HepG2 (cell line): ENCODE results near the gene GPD1. TPM values are rescaled to one million over a fixed set of nuclear protein-coding genes. Genes with fewer than 3 reads are reported as not detected.

Experiments
- JDP2 ChIP-seq: sonication (generic); formaldehyde crosslinking; IDR thresholded peaks from 2 replicates; pipeline ENCODE4 v1.8.1; 2022; ENCODE audit warnings: missing genetic modification reagents, borderline replicate concordance
- MBD4 ChIP-seq: IDR thresholded peaks from 2 replicates; pipeline ENCODE4 v1.6.1; 2012; ENCODE audit warnings: low read length, inconsistent platforms, borderline replicate concordance
- MIER3 ChIP-seq: IDR thresholded peaks from 2 replicates; pipeline ENCODE4 v1.6.1; 2016; ENCODE audit warnings: missing compliant biosample characterization, borderline replicate concordance
- MXD4 ChIP-seq: IDR thresholded peaks from 2 replicates; pipeline ENCODE4 v1.6.1; 2016; ENCODE audit warnings: mild to moderate bottlenecking, missing biosample characterization, missing genetic modification reagents
- POLR2A ChIP-seq, 2 experiments: IDR thresholded peaks; 2 replicates each; pipeline ENCODE4 v1.6.1; 2011; ENCODE audit warnings: low read depth in 2 of 2, low read length in 2 of 2, mild to moderate bottlenecking in 1 of 2, moderate library complexity in 1 of 2; ENCODE audit not compliant: insufficient read depth in 1 of 2
- SIX4 ChIP-seq: sonication (generic); formaldehyde crosslinking; IDR thresholded peaks from 2 replicates; pipeline ENCODE4 v1.4.0; 2020; ENCODE audit warnings: missing genetic modification reagents
- SNAPC2 ChIP-seq: sonication (generic); formaldehyde crosslinking; IDR thresholded peaks from 2 replicates; pipeline ENCODE4 v1.8.1; 2022; ENCODE audit warnings: mild to moderate bottlenecking, missing genetic modification reagents
- SRSF9 ChIP-seq: fragments of 200-400 bp; formaldehyde crosslinking; IDR thresholded peaks from 2 replicates; pipeline ENCODE4 v1.6.1; 2018; ENCODE audit warnings: borderline replicate concordance, mild to moderate bottlenecking, low read depth, low read length; ENCODE audit not compliant: insufficient read depth, poor library complexity, severe bottlenecking
- TAF1 ChIP-seq: sonication (generic); formaldehyde crosslinking; IDR thresholded peaks from 2 replicates; pipeline ENCODE4 v1.4.0; 2020; ENCODE audit warnings: missing genetic modification reagents
- TCF7L2 ChIP-seq: IDR thresholded peaks from 2 replicates; pipeline ENCODE4 v1.6.1; 2011; ENCODE audit warnings: mild to moderate bottlenecking, low read depth, low read length, moderate library complexity
- TOE1 ChIP-seq: sonication (generic); formaldehyde crosslinking; IDR thresholded peaks from 2 replicates; pipeline ENCODE4 v1.4.0; 2020; ENCODE audit warnings: mild to moderate bottlenecking, missing genetic modification reagents
- ZFX ChIP-seq: sonication (generic); formaldehyde crosslinking; IDR thresholded peaks from 2 replicates; pipeline ENCODE4 v1.4.0; 2020; ENCODE audit warnings: mild to moderate bottlenecking, low read depth, missing genetic modification reagents, moderate library complexity
- ZNF432 ChIP-seq: sonication (generic); formaldehyde crosslinking; IDR thresholded peaks from 2 replicates; pipeline ENCODE4 v1.5.0; 2020; ENCODE audit warnings: missing genetic modification reagents, mild to moderate bottlenecking, borderline replicate concordance
- ZNF768 ChIP-seq: sonication (generic); formaldehyde crosslinking; IDR thresholded peaks from 2 replicates; pipeline ENCODE4 v1.4.0; 2020; ENCODE audit warnings: missing genetic modification reagents
- ZSCAN9 ChIP-seq: IDR thresholded peaks from 2 replicates; pipeline ENCODE4 v1.6.1; 2016; ENCODE audit warnings: borderline replicate concordance
- polyA plus RNA-seq, 8 experiments: library from polyadenylated mRNA; depleted of rRNA in 3 of 8; stranded (reverse) in 7 of 8; unstranded in 1 of 8; fragments of >200 nt; fragmentation: Illumina TruSeq in 4 of 8; extraction: Trizol in 4 of 8; gene quantifications; 2 replicates each; pipeline versions ENCODE4 v1.2.1 to v1.2.3, GENCODE V29; 2011 to 2016; ENCODE audit warnings: low read depth in 4 of 8, missing spikeins in 1 of 8, mixed read lengths in 1 of 8; ENCODE audit not compliant: insufficient read depth in 1 of 8
- total RNA-seq, 5 experiments: library from RNA; depleted of rRNA; stranded (reverse); fragments of >200 nt; fragmentation: Illumina TruSeq; extraction: Trizol; gene quantifications; 2 replicates each; pipeline ENCODE4 v1.2.3, GENCODE V29; 2016; ENCODE audit warnings: low read depth in 1 of 5
- TF ChIP-seq, protein P1 (sequence below): IDR thresholded peaks from 2 replicates; pipeline ENCODE4 v1.6.1; 2016; ENCODE audit warnings: mild to moderate bottlenecking
- TF ChIP-seq, protein P2 (sequence below): sonication (generic); formaldehyde crosslinking; IDR thresholded peaks from 2 replicates; pipeline ENCODE4 v1.5.0; 2020; ENCODE audit warnings: missing genetic modification reagents
- TF ChIP-seq, protein P3 (sequence below): sonication (generic); formaldehyde crosslinking; IDR thresholded peaks from 2 replicates; pipeline ENCODE4 v1.8.0; 2022; ENCODE audit warnings: mild to moderate bottlenecking, missing genetic modification reagents, moderate library complexity
- TF ChIP-seq, protein P4 (sequence below): sonication (generic); formaldehyde crosslinking; IDR thresholded peaks from 2 replicates; pipeline ENCODE4 v1.5.1; 2020; ENCODE audit warnings: mild to moderate bottlenecking, missing genetic modification reagents, borderline replicate concordance
- TF ChIP-seq, protein P5 (sequence below): sonication (generic); formaldehyde crosslinking; IDR thresholded peaks from 2 replicates; pipeline ENCODE4 v1.5.1; 2020; ENCODE audit warnings: mild to moderate bottlenecking, missing genetic modification reagents, moderate library complexity

Gene GPD1
- total and polyA plus RNA-seq, 2 of the 13 experiments (the other 11 are each of a cell fraction or from before 2014, with no cell fraction given): 3.7 to 30.6 TPM

DNA sequence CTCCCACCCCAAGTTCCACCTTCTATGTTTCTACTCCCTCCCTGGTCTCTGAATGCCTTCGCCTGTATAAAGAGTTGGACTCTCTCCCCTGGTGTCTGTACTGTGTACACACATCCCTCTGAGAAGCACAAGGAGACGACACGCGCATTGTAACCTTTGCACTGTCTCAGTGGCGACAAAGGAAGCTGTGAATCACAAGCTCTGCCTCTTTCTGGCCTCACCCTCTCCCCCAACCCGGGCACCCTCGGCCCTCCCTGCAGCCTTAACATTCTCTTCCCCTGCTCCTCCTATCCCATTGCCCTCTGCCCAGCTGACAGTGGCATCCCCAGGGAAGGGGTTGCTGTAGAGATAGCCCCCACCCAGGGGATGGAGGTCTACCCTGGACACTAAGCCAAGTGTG, 21.2 kb upstream of the GPD1 start (continued):
- TF ChIP-seq JDP2 (CRISPR knock-in tag) (no peak), POLR2A (IDR thresholded peaks at IDR 0.05; ENCODE audit: insufficient read depth in 1 of 2, low read depth in 2 of 2, low read length in 2 of 2) (0 out of 4 replicates have a peak, but pooled peaks of 1 of the 2 experiments have one; percentile 50), SIX4 (CRISPR knock-in tag) (no peak), MIER3 (CRISPR knock-in tag) (no peak), MXD4 (CRISPR knock-in tag) (0 out of 2 replicates have a peak, but pooled peaks have one; percentile 42), SRSF9 (no peak), ZFX (CRISPR knock-in tag) (peak; percentile 44; the same call in 1 of the 2 replicates), TOE1 (CRISPR knock-in tag) (no peak), ZNF768 (no peak), ZSCAN9 (CRISPR knock-in tag) (peak; percentile 56; the same call in 1 of the 2 replicates), SNAPC2 (no peak), TAF1 (no peak), ZNF432 (no peak), TCF7L2 (no peak), MBD4 (no peak)
- TF ChIP-seq, protein P1, sequence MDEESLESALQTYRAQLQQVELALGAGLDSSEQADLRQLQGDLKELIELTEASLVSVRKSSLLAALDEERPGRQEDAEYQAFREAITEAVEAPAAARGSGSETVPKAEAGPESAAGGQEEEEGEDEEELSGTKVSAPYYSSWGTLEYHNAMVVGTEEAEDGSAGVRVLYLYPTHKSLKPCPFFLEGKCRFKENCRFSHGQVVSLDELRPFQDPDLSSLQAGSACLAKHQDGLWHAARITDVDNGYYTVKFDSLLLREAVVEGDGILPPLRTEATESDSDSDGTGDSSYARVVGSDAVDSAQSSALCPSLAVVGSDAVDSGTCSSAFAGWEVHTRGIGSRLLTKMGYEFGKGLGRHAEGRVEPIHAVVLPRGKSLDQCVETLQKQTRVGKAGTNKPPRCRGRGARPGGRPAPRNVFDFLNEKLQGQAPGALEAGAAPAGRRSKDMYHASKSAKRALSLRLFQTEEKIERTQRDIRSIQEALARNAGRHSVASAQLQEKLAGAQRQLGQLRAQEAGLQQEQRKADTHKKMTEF (CRISPR knock-in tag): peak; percentile 53
- TF ChIP-seq, protein P2, sequence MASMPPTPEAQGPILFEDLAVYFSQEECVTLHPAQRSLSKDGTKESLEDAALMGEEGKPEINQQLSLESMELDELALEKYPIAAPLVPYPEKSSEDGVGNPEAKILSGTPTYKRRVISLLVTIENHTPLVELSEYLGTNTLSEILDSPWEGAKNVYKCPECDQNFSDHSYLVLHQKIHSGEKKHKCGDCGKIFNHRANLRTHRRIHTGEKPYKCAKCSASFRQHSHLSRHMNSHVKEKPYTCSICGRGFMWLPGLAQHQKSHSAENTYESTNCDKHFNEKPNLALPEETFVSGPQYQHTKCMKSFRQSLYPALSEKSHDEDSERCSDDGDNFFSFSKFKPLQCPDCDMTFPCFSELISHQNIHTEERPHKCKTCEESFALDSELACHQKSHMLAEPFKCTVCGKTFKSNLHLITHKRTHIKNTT (CRISPR knock-in tag): no peak
- TF ChIP-seq, protein P3, sequence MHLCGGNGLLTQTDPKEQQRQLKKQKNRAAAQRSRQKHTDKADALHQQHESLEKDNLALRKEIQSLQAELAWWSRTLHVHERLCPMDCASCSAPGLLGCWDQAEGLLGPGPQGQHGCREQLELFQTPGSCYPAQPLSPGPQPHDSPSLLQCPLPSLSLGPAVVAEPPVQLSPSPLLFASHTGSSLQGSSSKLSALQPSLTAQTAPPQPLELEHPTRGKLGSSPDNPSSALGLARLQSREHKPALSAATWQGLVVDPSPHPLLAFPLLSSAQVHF: no peak
- TF ChIP-seq, protein P4, sequence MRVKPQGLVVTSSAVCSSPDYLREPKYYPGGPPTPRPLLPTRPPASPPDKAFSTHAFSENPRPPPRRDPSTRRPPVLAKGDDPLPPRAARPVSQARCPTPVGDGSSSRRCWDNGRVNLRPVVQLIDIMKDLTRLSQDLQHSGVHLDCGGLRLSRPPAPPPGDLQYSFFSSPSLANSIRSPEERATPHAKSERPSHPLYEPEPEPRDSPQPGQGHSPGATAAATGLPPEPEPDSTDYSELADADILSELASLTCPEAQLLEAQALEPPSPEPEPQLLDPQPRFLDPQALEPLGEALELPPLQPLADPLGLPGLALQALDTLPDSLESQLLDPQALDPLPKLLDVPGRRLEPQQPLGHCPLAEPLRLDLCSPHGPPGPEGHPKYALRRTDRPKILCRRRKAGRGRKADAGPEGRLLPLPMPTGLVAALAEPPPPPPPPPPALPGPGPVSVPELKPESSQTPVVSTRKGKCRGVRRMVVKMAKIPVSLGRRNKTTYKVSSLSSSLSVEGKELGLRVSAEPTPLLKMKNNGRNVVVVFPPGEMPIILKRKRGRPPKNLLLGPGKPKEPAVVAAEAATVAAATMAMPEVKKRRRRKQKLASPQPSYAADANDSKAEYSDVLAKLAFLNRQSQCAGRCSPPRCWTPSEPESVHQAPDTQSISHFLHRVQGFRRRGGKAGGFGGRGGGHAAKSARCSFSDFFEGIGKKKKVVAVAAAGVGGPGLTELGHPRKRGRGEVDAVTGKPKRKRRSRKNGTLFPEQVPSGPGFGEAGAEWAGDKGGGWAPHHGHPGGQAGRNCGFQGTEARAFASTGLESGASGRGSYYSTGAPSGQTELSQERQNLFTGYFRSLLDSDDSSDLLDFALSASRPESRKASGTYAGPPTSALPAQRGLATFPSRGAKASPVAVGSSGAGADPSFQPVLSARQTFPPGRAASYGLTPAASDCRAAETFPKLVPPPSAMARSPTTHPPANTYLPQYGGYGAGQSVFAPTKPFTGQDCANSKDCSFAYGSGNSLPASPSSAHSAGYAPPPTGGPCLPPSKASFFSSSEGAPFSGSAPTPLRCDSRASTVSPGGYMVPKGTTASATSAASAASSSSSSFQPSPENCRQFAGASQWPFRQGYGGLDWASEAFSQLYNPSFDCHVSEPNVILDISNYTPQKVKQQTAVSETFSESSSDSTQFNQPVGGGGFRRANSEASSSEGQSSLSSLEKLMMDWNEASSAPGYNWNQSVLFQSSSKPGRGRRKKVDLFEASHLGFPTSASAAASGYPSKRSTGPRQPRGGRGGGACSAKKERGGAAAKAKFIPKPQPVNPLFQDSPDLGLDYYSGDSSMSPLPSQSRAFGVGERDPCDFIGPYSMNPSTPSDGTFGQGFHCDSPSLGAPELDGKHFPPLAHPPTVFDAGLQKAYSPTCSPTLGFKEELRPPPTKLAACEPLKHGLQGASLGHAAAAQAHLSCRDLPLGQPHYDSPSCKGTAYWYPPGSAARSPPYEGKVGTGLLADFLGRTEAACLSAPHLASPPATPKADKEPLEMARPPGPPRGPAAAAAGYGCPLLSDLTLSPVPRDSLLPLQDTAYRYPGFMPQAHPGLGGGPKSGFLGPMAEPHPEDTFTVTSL (CRISPR knock-in tag): no peak; the same call in 1 of the 2 replicates
- TF ChIP-seq, protein P5, sequence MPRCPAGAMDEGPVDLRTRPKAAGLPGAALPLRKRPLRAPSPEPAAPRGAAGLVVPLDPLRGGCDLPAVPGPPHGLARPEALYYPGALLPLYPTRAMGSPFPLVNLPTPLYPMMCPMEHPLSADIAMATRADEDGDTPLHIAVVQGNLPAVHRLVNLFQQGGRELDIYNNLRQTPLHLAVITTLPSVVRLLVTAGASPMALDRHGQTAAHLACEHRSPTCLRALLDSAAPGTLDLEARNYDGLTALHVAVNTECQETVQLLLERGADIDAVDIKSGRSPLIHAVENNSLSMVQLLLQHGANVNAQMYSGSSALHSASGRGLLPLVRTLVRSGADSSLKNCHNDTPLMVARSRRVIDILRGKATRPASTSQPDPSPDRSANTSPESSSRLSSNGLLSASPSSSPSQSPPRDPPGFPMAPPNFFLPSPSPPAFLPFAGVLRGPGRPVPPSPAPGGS (CRISPR knock-in tag): no peak
